Endodermal cell (in vitro differentiated cells): Measurements from ENCODE around the gene GALNT9. TPM values are rescaled to one million over a fixed set of nuclear protein-coding genes. Genes with fewer than 3 reads are reported as not detected.

ENCODE experiments used
- DNase-seq: peaks from one replicate; pipeline ENCODE4 v3.0.0-alpha.2; 2017
- H3K27ac ChIP-seq: 2 replicates; pipeline ENCODE4 v1.5.1; 2013; ENCODE audit warnings: mild to moderate bottlenecking, low read depth, low read length, moderate library complexity
- H3K27me3 ChIP-seq: 2 replicates; pipeline ENCODE4 v1.6.1; 2013; ENCODE audit warnings: mild to moderate bottlenecking, low read length, moderate library complexity; ENCODE audit not compliant: insufficient read depth, control insufficient read depth, poor library complexity, severe bottlenecking
- H3K36me3 ChIP-seq: 2 replicates; pipeline ENCODE4 v1.7.0; 2013; ENCODE audit warnings: mild to moderate bottlenecking, low read length, moderate library complexity; ENCODE audit not compliant: control insufficient read depth, insufficient read depth
- H3K4me1 ChIP-seq: one replicate; pipeline ENCODE4 v1.7.0; 2013; ENCODE audit warnings: low read length; ENCODE audit not compliant: control insufficient read depth, insufficient read depth
- H3K4me3 ChIP-seq: 2 replicates; pipeline ENCODE4 v1.5.1; 2013; ENCODE audit warnings: mild to moderate bottlenecking, low read length, moderate library complexity
- H3K9ac ChIP-seq: 2 replicates; pipeline ENCODE4 v1.6.1; 2013; ENCODE audit warnings: mild to moderate bottlenecking, low read length, moderate library complexity; ENCODE audit not compliant: poor library complexity, severe bottlenecking; ENCODE audit errors: extremely low read depth
- H3K9me3 ChIP-seq: 2 replicates; pipeline ENCODE4 v1.6.1; 2013; ENCODE audit warnings: mild to moderate bottlenecking, low read length, moderate library complexity; ENCODE audit not compliant: control insufficient read depth
- H3K27ac Mint-ChIP-seq: 2 replicates; pipeline ENCODE4 v1.8.0; 2020; ENCODE audit warnings: mixed read lengths
- H3K27me3 Mint-ChIP-seq: 2 replicates; pipeline ENCODE4 v1.8.0; 2021; ENCODE audit warnings: mild to moderate bottlenecking, mixed read lengths; ENCODE audit not compliant: insufficient read depth
- H3K36me3 Mint-ChIP-seq: 2 replicates; pipeline ENCODE4 v1.8.0; 2020; ENCODE audit warnings: low read depth, mixed read lengths
- H3K4me1 Mint-ChIP-seq: 2 replicates; pipeline ENCODE4 v1.8.0; 2020; ENCODE audit warnings: mixed read lengths
- H3K4me3 Mint-ChIP-seq: 2 replicates; pipeline ENCODE4 v1.8.0; 2020; ENCODE audit warnings: mild to moderate bottlenecking, moderate library complexity, mixed read lengths
- H3K9me3 Mint-ChIP-seq: 2 replicates; pipeline ENCODE4 v1.8.0; 2020; ENCODE audit warnings: mild to moderate bottlenecking, mixed read lengths
- CTCF ChIP-seq: fragments of 200-600 bp; sonication (generic); conservative IDR thresholded peaks from 2 replicates; pipeline ENCODE4 v1.5.0; 2021; ENCODE audit warnings: antibody characterized with exemption, mild to moderate bottlenecking
- WGBS, 2 experiments: methylation state at CpG; one replicate each; pipeline versions ENCODE4 v1.1.5 to v1.1.7; 2013; ENCODE audit warnings: missing lambda C conversion rate in 2 of 2, mixed read lengths in 1 of 2; ENCODE audit not compliant: insufficient coverage in 1 of 2, insufficient read length in 1 of 2; 5-methylcytosine and 5-hydroxymethylcytosine counted together
- total RNA-seq, 2 donors: library from RNA; stranded (reverse); fragmentation: NEBNext Ultra II Directional in 1 of 2; extraction: Animal tissue kit (Norgen Biotek cat#: 25700) in 1 of 2; gene quantifications; 2 replicates in 1 of 2; 3 replicates in 1 of 2; pipeline ENCODE4 v1.2.1, GENCODE V29; 2021

Gene GALNT9
- total RNA-seq, 2 donors from 2014 or later, result 0.13 TPM; not detected in 1

- Mint-ChIP-seq H3K4me1 (no peaks in the 10 kb centered on the region), H3K27me3 (peaks cover 48% of the 10 kb centered on the region), H3K27ac (no peak overlapping the region), H3K4me3 (no peak overlapping the region), H3K36me3 (no peaks in the 10 kb centered on the region), H3K9me3 (peaks cover 6% of the 10 kb centered on the region)
- DNase-seq, result no peak
- no peak overlapping the region for H3K27ac ChIP-seq
- H3K4me3 ChIP-seq, result no peak overlapping the region
- WGBS, 2 experiments, result 82 to 86% methylated on average over 14 to 27 of the region's 28 CpGs
- peaks cover 9% of the 10 kb centered on the region for H3K9me3 ChIP-seq
- no peaks in the 10 kb centered on the region for H3K4me1 ChIP-seq
- TF ChIP-seq CTCF, result no peak
- no peaks in the 10 kb centered on the region for H3K36me3 ChIP-seq
- H3K27me3 ChIP-seq, result no peaks in the 10 kb centered on the region
- H3K9ac ChIP-seq, result no peak overlapping the region
Observed at GRCh38 chr12:132215299-132215989, 113.9 kb downstream of the GALNT9 start.

- H3K9ac ChIP-seq, result no peak overlapping the region
- H3K4me3 Mint-ChIP-seq, result no peak overlapping the region
- WGBS, 2 experiments, result 83 to 86% methylated on average over 19 to 22 of the region's 22 CpGs
- H3K9me3 ChIP-seq, result peaks cover 9% of the 10 kb centered on the region
- no peaks in the 10 kb centered on the region for H3K4me1 Mint-ChIP-seq
- peaks cover 43% of the 10 kb centered on the region for H3K27me3 Mint-ChIP-seq
- DNase-seq, result peak; percentile 67
- H3K27me3 ChIP-seq, result no peaks in the 10 kb centered on the region
- no peak overlapping the region for H3K27ac Mint-ChIP-seq
- H3K9me3 Mint-ChIP-seq, result peaks cover under 1% of the 10 kb centered on the region
- no peaks in the 10 kb centered on the region for H3K36me3 ChIP-seq
- H3K4me1 ChIP-seq, result no peaks in the 10 kb centered on the region
- H3K27ac ChIP-seq, result no peak overlapping the region
- H3K36me3 Mint-ChIP-seq, result no peaks in the 10 kb centered on the region
- TF ChIP-seq CTCF, result peak; percentile 53
- no peak overlapping the region for H3K4me3 ChIP-seq
Observed at GRCh38 chr12:132214891-132215290, 114.5 kb downstream of the GALNT9 start.

- Histone ChIP-seq H3K27ac (no peak overlapping the region), H3K27me3 (no peaks in the 10 kb centered on the region), H3K4me3 (no peak overlapping the region), H3K9me3 (peaks cover 9% of the 10 kb centered on the region), H3K4me1 (no peaks in the 10 kb centered on the region), H3K9ac (no peak overlapping the region), H3K36me3 (no peaks in the 10 kb centered on the region)
- no peak for DNase-seq
- H3K27ac Mint-ChIP-seq, result no peak overlapping the region
- H3K9me3 Mint-ChIP-seq, result no peaks in the 10 kb centered on the region
- no peak overlapping the region for H3K4me3 Mint-ChIP-seq
- H3K36me3 Mint-ChIP-seq, result no peaks in the 10 kb centered on the region
- no peak for TF ChIP-seq CTCF
- peaks cover 44% of the 10 kb centered on the region for H3K27me3 Mint-ChIP-seq
- H3K4me1 Mint-ChIP-seq, result no peaks in the 10 kb centered on the region
- WGBS, 2 experiments, result 84 to 92% methylated on average over 11 to 13 of the region's 13 CpGs
Observed at GRCh38 chr12:132214161-132214476, 115.3 kb downstream of the GALNT9 start.
